ENCODE data around the gene ANKRD29. TPM values are rescaled to one million over a fixed set of nuclear protein-coding genes. Genes with fewer than 3 reads are reported as not detected.
A peak's percentile ranks its signal among the peaks of the same experiment; 100 is the strongest.

Gene ANKRD29
- polyA plus RNA-seq, 1 donor (not counting 4 experiments of a cell fraction or from before 2014, with no cell fraction given) = 3.7 TPM

- no peak overlapping the region for H3K9ac ChIP-seq (ENCODE audit: control insufficient read depth, extremely low read depth, insufficient read depth, low read length)
- H4K20me1 ChIP-seq (ENCODE audit: control insufficient read depth, extremely low read depth, insufficient read depth, low read length) = no peaks in the 10 kb centered on the region
- peak overlapping the region; percentile 48 for H3K27ac ChIP-seq (ENCODE audit: control insufficient read depth, insufficient read depth, low read length)
- H3K4me2 ChIP-seq (ENCODE audit: control insufficient read depth, extremely low read depth, insufficient read depth, low read depth, low read length) = peak overlapping the region; percentile 43
- H3K4me3 ChIP-seq (ENCODE audit: control insufficient read depth in 2 of 3, extremely low read depth in 1 of 3, insufficient read depth in 2 of 3, low read depth in 1 of 3, low read length in 3 of 3) = no peak overlapping the region
- H3K79me2 ChIP-seq (ENCODE audit: control insufficient read depth, insufficient read depth, low read length) = no peaks in the 10 kb centered on the region
- no peak for TF ChIP-seq CTCF (optimal IDR thresholded peaks at IDR 0.05 in 1 of 3, IDR thresholded peaks at IDR 0.05 in 1 of 3, conservative IDR thresholded peaks at IDR 0.05 in 1 of 3; ENCODE audit: extremely low read depth in 1 of 3, insufficient read depth in 2 of 3, low read length in 3 of 3)
- TF ChIP-seq EZH2 (IDR thresholded peaks at IDR 0.05; ENCODE audit: low read length) = no peak
- H2AFZ ChIP-seq (ENCODE audit: control insufficient read depth, low read length) = peak overlapping the region; percentile 17
- no peaks in the 10 kb centered on the region for H3K9me3 ChIP-seq (ENCODE audit: control insufficient read depth, low read depth, low read length)
- dilution Hi-C loops (cut with MboI; ENCODE audit: extremely low pct_ligation_motif_present, low sequenced_read_pairs) = no loop called here
- no peaks in the 10 kb centered on the region for H3K36me3 ChIP-seq (ENCODE audit: control insufficient read depth in 2 of 2, extremely low read depth in 1 of 2, insufficient read depth in 2 of 2, low read length in 2 of 2)
- DNase-seq (ENCODE audit: low read depth, low spot score) (no peak), FAIRE-seq (peak; percentile 60)
- H3K9me1 ChIP-seq (ENCODE audit: control insufficient read depth, extremely low read depth, insufficient read depth, low read length) = no peaks in the 10 kb centered on the region
- peaks cover 18% of the 10 kb centered on the region for H3K4me1 ChIP-seq (ENCODE audit: control insufficient read depth, extremely low read depth, insufficient read depth, low read length)
- no peaks in the 10 kb centered on the region for H3K27me3 ChIP-seq (ENCODE audit: control insufficient read depth, extremely low read depth, insufficient read depth, low read length)
Measured at GRCh38 chr18:23694637-23695430, 32.1 kb upstream of the ANKRD29 start.

GRCh38 chr18:23693846-23694245, 31.1 kb upstream of the ANKRD29 start:
- FAIRE-seq (peak; percentile 39), DNase-seq (ENCODE audit: low read depth, low spot score) (no peak)
- dilution Hi-C loops (cut with MboI; ENCODE audit: extremely low pct_ligation_motif_present, low sequenced_read_pairs) = no loop called here
- Histone ChIP-seq H2AFZ (ENCODE audit: control insufficient read depth, low read length) (no peak overlapping the region), H3K4me3 (ENCODE audit: control insufficient read depth in 2 of 3, extremely low read depth in 1 of 3, insufficient read depth in 2 of 3, low read depth in 1 of 3, low read length in 3 of 3) (no peak overlapping the region), H3K27ac (ENCODE audit: control insufficient read depth, insufficient read depth, low read length) (no peak overlapping the region), H4K20me1 (ENCODE audit: control insufficient read depth, extremely low read depth, insufficient read depth, low read length) (no peaks in the 10 kb centered on the region), H3K36me3 (ENCODE audit: control insufficient read depth in 2 of 2, extremely low read depth in 1 of 2, insufficient read depth in 2 of 2, low read length in 2 of 2) (no peaks in the 10 kb centered on the region), H3K27me3 (ENCODE audit: control insufficient read depth, extremely low read depth, insufficient read depth, low read length) (no peaks in the 10 kb centered on the region), H3K9ac (ENCODE audit: control insufficient read depth, extremely low read depth, insufficient read depth, low read length) (no peak overlapping the region), H3K79me2 (ENCODE audit: control insufficient read depth, insufficient read depth, low read length) (no peaks in the 10 kb centered on the region), H3K4me1 (ENCODE audit: control insufficient read depth, extremely low read depth, insufficient read depth, low read length) (peaks cover 24% of the 10 kb centered on the region), H3K9me3 (ENCODE audit: control insufficient read depth, low read depth, low read length) (no peaks in the 10 kb centered on the region), H3K4me2 (ENCODE audit: control insufficient read depth, extremely low read depth, insufficient read depth, low read depth, low read length) (no peak overlapping the region), H3K9me1 (ENCODE audit: control insufficient read depth, extremely low read depth, insufficient read depth, low read length) (no peaks in the 10 kb centered on the region)
- TF ChIP-seq CTCF (optimal IDR thresholded peaks at IDR 0.05 in 1 of 3, IDR thresholded peaks at IDR 0.05 in 1 of 3, conservative IDR thresholded peaks at IDR 0.05 in 1 of 3; ENCODE audit: extremely low read depth in 1 of 3, insufficient read depth in 2 of 3, low read length in 3 of 3) (no peak), EZH2 (IDR thresholded peaks at IDR 0.05; ENCODE audit: low read length) (no peak)

Data from keratinocyte (primary cell).